ENCODE data around the gene SYNDIG1. TPM values are rescaled to one million over a fixed set of nuclear protein-coding genes. Genes with fewer than 3 reads are reported as not detected.
A peak's percentile ranks its signal among the peaks of the same experiment; 100 is the strongest.
"Not testable (repeated sequence)": the region's sequence is repeated elsewhere in the genome, so short reads cannot be mapped to it uniquely, and the experiment has no call there.

SYNDIG1 gene
- total RNA-seq, 1 donor from 2014 or later: 5.7 TPM

DNA sequence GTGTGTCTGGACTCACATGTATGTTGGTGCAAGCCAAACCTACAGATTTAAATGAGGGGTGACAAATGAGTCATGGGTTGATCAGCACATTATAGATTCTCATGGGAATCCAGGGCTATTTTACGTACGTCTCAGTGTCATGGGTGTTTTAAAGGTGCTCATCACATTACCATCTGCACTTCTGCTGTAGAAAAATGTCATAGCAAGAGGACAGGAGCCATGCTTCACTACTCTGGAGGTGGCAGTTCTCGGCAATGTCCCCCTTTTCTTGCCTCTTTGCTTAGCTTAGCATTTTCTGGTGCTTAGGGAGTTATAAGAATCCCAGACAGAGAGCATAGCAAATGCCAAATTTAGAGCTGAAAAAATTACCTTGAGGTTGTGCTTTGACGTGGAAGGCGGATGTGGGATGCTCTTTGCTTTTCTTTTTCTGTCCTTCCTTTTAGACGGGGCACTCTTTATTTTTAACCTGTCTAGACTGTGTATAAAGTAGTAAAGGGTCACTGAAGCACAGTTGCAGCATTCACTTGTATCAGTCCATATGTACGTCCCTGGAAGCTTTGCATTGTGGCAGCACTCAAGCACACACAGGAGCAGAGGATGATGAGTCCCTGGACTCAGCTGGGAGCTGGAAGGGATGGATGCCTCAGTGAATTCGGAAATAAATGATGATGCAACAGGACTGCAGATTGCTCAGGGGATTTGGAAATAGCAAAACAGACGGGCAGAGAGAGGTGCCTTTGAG, 139.7 kb downstream of the SYNDIG1 start:
- DNase-seq (ENCODE audit: low spot score): no peak

DNA sequence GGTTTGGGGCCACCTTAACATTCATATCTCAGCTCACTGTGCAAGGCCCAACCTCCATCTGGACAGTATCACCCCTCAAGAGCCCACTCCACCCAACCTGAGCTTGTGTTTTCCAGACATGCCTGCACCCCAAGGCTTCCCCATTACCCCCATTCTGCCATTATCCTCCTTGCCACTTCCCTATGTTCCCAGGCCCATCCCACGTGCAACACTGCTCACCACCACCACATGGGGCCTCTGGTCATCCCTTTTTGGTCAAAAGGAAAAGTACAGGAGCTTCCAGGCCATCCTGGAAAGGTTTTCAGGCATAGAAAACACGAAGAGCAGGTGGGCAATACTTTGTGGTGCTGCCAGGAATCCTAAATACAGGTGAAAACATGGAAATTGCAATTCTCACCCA, 140.3 kb downstream of the SYNDIG1 start:
- DNase-seq (ENCODE audit: low spot score): no peak

DNA sequence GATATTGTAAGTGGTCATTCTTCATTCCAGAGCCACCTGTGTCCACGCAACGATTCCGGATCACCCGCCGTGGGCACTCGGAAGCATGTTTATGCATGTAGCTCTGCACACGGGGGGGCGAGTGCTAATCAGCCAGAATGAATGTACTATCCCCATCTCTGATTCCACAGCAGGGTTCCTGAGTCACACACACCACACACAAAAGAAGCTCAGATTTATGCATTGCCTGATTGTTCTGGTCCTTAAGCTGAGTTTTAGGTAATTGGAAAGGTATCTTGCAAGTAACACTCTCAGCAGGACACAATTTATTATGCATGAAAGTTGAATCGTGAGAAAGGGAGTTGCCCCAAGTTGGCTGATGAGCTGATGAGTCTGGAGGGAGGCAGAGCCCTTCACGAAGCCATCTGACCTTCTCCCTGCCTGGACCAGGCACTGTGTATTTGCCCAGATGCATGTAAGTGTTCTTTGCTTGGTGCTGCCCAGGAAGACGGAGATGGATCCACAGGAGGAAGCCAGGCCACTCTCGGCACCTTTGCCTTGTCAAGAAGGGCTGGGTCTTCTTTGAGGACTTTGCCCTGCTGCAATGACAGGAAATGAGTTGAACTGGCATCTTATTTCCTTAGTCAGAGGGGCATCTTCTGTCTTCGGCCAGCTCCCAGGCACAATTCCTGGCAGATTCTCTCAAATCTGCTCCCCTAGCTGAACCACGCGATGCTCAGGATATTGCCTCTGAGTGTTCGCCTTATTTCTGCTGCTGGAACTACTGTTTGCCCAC, 141.1 kb downstream of the SYNDIG1 start:
- DNase-seq (ENCODE audit: low spot score): no peak

DNA sequence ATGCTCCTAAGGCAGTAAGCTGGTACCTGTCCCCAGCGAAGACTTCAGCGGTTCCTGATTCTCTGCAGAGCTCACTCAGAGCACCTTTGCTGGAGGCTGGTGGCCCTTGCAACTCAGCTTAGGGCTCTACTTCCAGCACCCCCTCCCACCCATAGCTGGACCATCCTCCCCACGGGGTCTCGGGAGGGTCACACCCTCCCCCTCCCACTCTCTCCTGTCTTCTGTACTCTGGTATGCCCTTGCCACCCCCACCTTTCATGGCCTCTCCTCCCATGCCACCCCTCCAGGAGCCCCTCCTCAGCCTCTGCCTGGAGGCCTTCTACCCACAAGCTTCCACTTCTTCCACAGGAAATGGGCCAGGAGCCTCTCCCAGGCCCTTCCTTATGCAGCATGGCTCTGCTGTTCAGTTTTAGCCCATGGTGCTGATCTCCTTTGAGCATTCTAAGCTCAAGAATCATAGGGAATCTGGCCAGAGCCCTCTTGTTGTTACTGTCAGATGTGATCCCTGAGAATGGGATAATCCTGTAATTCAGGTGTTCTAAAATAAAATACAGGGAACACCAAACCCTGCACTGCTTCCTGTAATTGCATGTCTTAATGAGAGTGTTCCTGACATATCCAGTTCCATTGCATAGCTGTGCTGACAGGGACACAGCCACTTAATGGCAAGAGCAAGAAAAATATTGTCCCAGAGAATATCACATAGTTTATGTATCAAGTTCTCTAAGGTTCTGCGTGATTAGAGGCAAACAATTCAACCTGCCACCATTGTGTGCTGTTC, 142.1 kb downstream of the SYNDIG1 start:
- no peak for DNase-seq (ENCODE audit: low spot score)

DNA sequence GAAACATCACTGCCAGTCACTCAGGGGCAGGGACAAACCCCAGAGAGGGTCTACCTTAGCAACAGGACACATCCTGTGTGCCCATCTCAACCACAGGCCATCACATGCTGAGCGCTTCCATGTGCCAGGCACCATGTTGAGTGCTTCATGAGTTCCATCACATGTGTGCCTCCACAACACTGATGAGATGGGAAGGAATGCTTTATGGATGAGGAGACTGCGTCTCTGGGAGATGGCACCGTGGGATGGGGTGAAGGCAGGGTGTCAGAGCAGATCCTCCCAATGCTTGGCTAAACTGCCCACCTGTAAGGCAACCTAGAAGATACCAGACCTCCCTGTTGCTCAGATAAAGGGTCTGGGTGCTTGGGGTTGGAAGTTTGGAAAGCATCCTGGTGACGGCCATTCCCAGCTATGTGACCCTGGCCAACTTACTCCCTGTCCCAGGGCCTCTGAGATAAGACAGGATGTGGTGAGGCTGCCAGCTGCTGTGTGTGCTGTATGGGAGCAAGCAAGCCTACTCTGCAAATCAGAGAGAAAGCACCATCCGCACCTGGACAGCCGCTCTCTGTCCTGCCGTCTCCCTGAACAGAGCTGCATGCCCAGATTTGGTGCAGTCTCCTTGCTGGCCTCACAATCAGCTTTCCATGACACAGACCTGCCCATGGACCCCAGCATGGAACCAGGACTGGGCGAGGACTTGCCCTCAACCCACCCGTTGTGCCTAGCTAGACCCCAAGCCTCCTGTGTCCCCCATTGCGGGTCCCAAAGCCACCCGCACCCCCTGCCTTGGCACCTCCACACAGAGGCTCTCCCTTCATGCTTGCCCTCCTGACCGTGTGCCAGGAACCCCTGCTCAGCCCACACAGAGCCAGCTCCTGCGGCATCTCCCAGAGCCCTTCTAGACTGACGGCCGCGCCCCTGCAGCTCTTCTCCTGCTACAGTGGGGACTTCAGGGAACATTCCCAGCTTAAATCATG, 143.7 kb downstream of the SYNDIG1 start:
- no peak for DNase-seq (ENCODE audit: low spot score)

DNA sequence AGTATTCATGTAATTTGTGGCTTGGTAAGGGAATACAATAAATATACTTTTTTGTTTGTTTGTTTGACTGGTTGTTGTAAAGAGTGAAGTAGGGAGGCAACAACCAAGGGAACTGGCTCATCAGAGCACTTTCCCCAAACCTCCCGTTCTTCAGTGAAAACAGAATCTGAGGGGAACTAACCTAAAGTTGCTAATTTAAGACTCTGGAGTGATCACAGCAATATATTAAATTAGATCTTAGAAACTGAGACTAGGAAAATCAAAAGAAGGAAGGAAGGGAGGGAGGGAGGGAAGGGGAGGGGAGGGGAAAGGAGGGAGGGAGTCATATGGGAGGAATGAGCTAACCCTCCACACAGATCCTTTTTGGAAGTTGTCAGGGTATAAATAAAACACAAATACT, 144.9 kb downstream of the SYNDIG1 start:
- DNase-seq (ENCODE audit: low spot score): no peak

DNA sequence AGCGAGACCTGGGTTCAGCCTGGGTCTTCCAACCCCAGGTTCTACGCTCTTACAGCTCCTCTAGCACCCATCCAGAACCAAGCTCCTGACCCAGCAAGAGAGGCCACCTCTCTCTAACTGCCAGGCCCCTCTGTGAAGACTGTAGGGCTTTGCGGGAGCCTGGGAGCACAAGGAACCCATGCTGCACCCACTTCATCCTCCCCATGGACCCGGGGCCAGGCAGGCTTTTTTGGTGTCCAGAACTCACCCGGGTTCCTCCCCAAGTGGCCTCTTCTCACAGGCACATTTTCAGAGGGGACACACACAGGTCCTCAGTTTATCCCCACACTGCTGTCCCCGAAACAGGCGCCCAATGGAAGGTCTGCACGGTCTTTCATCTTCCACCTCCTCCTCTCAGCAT, 145.9 kb downstream of the SYNDIG1 start:
- no peak for DNase-seq (ENCODE audit: low spot score)

DNA sequence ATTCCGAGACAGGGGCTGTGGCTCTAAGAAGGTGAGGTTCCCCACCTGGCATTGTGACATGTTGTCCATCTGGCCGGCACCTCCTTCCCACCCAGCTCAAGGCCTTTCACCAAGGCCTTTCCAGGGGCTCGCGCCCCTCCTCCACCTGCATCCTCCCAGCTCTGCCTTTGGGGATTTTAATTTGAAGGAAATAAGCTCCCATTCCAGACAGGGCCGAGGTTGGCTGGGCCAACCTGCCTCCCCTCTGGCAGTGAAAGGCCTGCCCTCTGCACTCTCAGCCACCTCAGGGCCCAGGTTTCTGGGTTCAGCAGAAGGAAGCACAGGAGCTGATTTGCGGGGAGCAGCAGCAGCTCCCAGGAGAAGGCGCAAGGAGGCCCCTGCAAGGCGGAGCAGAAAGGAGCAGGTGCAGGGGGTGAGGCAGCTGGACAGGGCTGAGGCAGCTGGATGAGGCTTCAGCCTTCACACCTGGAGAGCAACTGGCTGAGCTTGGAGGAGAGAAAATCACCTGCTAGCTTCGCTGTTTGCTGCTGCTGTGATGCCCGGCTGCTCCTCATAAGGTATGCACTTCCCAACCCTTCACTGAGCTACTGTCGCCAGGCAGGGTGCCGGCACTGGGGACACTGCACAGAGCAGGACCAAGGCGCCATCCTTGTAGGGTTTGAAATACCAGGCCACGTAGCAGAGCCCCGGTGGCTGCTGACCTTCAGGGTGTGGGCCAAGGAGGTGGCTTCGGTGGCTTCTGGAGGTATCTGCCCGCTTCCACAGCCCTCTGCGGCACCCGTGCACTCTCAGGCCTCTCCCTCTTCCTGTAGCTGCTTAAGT, 147.0 kb downstream of the SYNDIG1 start:
- DNase-seq (ENCODE audit: low spot score): no peak

DNA sequence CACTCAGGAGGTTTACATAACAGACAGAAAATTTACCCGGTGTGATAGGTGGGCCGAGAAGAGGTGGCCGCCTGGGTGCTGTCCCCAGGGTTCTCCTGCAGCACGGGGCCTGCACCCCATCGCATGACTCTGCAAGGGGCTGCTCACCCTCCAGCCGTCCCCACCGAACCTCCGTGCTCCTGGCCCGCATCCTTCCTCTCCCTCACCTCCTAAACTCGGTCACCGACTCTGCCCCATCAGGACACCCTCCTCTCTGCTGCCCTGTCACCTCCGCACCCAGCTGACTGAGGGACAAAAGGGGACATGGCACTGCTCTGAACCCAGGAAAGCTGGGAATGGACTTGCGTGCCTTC, 147.6 kb downstream of the SYNDIG1 start:
- DNase-seq (ENCODE audit: low spot score): no peak

DNA sequence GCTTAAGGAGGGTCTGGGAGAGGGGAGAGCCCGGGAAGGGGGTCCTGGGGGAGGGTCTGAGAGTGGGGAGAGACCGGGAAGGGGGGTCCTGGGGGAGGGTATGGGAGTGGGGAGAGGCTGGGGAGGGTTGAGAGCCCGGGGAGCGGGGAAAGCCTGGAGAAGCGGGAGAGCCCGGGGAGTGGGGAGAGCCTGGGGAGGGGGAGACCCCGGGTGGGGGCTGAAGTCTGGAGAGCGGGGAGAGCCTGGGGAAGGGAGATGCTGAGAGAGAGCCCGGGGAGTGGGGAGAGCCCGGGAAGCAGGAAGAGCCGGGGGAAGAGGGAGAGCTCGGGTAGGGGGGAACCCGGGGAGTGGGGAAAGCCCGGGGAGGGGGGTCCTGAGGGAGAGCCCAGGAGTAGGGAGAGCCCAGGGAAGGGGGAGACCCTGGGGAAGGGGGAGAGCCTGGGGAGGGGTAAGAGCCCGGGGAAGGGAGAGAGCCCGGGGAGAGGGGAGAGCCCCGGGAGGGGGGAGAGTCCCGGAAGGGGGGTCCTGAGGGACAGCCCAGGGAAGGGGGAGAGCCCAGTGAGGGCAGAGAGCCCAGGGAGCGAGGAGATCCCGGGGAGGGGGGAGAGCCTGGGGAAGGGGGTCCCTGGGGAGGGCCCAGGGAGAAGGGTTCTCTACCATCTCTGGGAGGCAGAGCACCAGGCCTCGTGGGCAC, 148.5 kb downstream of the SYNDIG1 start:
- DNase-seq (ENCODE audit: low spot score): no peak

DNA sequence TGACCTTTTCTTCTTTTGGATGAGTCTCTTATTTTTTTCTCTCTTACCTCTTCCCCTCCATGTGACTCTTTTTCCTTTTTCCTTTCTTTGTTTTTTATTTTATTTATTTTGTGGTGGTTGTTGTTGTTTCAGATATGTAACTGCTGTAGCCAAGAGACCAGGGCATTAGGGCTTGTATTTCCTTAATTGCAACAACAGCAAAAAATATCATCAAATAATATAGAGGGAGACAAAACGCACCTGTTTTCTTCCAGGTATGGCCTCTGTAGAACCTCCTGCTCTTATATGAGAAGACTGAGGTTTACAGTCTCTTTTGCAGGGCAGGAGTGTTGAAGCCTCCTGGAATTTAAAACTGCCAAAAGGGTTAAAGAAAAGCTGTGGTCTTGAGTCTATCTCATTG, 149.3 kb downstream of the SYNDIG1 start:
- no peak for DNase-seq (ENCODE audit: low spot score)

DNA sequence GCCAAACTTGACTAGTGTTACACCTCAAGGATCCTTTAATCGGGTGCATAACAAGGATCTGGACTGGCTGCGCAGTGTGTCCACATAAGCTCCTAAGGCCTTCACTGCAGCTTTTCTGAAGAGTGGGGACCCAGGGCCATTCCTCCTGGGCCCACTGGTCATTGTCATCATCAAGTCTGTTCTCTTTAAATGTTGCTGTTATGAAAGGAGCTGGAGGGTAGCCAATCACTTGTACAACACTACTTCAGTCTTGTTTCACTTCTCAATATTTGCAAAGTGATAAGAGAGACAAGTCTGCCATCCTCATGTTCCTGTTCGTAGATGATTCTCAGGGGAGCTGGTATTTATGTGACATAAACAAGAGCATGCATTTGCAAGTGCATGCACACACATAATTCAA, 149.8 kb downstream of the SYNDIG1 start:
- DNase-seq (ENCODE audit: low spot score): no peak

DNA sequence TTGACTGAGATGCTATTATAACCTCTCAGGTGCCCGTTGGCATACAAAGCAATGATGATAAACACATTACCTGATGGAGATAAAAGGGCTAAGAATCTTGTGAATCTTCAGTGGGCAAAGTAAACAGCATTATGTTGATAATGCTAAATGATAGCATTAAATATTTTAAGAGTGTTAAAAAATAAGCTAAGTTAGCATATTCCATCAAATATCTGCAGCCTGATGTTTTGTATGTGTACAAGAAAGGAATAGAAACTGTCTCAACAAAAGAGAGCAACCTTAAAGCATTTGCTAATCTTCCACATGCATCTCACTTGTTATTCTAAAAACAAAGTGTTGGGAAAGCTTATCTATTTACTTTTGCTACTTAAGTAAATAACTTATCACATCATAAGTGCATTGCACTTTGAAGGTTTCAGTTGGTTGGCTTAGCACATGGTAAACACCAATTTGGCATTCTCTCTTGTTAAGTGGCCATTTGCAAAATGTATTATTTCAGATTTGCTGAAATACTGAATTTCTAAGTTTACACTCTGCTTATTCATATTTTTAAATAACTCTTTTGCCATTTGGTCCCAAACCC, 151.6 kb downstream of the SYNDIG1 start:
- no peak for DNase-seq (ENCODE audit: low spot score)

DNA sequence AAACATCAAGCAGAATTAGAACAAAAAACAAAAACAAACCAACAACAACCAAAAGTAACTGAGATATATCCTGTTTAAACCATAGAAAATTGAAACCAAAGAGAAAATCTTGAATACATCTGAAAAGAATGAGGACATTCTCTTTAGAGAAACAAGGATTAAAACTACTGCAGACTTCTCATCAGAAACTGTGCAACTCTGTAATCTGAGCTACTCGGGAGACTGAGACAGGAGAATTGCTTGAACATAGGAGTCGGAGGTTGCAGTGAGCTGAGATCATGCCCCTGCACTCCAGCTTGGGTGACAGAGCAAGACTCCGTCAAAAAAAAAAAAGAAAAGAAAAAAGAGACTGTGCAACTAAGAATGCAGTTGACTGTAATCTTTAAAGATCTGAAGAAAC, 153.4 kb downstream of the SYNDIG1 start:
- no peak for DNase-seq (ENCODE audit: low spot score)

DNA sequence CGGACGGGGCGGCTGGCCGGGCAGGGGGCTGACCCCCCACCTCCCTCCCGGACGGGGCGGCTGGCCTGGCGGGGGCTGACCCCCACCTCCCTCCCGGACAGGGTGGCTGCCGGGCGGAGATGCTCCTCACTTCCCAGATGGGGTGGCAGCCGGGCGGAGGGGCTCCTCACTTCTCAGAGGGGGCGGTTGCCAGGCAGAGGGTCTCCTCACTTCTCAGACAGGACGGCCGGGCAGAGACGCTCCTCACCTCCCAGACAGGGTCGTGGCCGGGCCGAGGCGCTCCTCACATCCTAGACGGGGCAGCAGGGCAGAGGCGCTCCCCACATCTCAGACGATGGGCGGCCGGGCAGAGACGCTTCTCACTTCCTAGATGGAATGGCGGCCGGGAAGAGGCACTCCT, 156.7 kb downstream of the SYNDIG1 start:
- not testable (repeated sequence) for DNase-seq (ENCODE audit: low spot score)

DNA sequence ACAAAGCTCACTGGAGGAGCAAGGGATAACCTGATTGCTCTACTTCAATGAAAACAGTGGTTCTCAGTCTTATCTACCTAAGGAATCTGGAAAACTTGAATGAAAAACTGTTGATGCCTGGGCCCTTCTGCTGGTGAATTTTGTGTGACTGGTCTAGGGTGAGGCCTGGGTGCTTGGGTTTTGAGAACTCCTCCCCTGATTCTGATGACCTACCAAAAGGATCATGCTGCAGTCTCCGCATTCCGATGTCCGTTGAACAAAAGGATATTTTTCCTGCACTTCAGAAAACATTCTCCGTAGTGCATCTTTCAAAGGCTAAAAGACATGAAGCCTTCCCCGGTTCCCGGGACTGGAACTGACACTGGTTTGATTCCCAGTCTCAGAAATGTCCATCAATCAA, 157.9 kb downstream of the SYNDIG1 start:
- no peak for DNase-seq (ENCODE audit: low spot score)

DNA sequence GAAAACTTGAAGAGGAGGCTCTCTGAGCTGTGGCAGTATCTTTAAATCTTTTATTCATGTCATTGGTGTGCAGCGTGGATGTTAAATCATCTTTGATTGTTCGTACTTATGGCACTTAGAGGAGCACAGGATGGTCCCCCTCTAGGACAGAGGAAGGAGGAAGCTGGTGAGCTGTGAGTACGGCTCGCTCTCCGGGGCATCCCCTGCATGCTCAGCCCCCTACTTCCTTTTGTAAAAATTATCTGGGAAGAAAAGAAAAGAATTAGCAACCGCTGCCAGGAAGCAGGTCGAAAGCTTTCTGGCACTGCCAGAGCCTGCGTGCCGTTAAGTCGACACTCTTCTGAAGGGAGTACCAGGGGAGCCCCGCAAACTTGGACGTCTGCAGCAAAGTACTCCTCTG, 158.5 kb downstream of the SYNDIG1 start:
- DNase-seq (ENCODE audit: low spot score): no peak

DNA sequence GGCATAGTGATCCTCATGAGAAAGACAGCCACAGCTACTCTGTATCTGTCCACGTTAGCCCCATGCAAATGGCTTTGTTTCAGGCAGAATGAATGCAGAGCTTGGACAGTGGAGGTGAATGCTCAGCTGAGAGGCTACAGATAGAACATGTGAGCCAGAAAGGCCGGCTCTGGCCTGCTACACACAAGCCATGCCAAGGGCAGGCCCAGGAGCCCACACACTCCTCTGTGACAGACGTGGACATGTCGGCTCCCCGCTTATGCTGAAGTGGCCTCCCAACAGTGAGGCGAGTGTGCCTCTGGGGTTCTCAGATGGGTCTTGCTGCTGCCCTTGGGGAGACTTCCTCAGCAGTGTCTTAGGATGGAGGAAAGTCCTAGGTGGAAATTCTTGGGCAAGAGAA, 159.6 kb downstream of the SYNDIG1 start:
- no peak for DNase-seq (ENCODE audit: low spot score)

DNA sequence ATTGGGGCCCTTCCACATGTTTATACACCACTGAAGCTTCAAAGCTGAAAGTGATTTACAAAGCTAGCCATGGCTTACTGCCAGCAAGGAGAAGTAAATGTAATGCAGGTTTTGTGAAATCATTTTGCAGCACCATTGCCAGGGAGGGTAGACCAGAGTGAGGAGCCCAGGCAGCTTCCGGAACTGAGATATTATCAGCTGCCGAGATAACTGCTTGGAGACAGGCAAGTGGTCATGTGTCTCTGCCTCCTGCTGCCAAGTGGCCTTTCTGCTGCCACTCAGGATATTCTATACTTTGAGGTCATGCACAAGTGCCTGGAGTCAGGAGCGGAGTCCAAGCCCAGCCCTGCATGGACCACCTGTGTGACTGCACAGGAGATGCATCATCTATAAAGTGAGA, 160.2 kb downstream of the SYNDIG1 start:
- peak; percentile 34 for DNase-seq (ENCODE audit: low spot score)
